Subcutaneous adipose tissue (tissue), 4 donors: ENCODE results near the gene DGKD. TPM values are rescaled to one million over a fixed set of nuclear protein-coding genes. Genes with fewer than 3 reads are reported as not detected.

ENCODE experiments used
- total RNA-seq, 4 donors: library from RNA; depleted of rRNA; stranded (reverse); fragments of >200 nt; gene quantifications; one replicate each; pipeline ENCODE4 v1.1.0, GENCODE V29; 2016
- TF ChIP-seq, protein P1 (sequence below): fragments of 450-650 bp; IDR thresholded peaks from one replicate; pipeline ENCODE4 v1.5.1; 2016; ENCODE audit warnings: low read depth, mild to moderate bottlenecking, control low read depth, antibody characterized with exemption, moderate library complexity

The DGKD gene
- total RNA-seq, 4 donors from 2014 or later, result 13.0 to 24.9 (median 17.8) TPM

DNA sequence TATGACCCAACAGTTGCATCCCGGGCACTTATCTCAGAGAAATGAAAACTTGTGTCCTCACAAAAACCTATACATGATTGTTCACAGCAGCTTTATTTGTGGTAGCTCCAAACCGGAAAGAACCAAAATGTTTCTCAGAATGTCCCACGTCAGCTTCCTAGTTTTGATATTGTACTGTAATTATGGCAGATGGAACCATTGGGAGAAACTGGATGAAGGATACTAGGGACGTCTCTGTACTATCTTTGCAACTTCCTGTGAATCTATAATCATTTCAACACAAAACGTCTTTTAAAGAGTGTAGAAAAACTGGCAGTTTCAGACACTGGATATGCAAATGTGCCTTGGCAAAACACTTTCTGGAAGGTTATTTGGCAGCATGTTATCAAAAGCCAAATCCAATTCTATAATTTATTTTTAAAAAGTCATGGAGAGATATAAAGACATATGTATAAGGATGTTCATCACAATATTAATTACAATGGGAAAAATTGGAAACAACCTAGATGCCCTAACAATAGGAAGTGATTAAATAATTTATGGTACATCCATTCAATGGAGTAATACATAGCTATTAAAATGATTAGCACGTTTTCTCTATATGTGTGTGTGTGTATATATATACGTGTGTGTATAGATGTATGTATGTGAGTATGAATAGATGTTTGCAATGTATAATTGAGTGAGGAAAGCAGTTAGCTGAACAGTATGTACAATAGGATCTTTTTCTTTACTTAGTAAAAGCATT is 36.9 kb upstream of the DGKD start:
- TF ChIP-seq, protein P1, sequence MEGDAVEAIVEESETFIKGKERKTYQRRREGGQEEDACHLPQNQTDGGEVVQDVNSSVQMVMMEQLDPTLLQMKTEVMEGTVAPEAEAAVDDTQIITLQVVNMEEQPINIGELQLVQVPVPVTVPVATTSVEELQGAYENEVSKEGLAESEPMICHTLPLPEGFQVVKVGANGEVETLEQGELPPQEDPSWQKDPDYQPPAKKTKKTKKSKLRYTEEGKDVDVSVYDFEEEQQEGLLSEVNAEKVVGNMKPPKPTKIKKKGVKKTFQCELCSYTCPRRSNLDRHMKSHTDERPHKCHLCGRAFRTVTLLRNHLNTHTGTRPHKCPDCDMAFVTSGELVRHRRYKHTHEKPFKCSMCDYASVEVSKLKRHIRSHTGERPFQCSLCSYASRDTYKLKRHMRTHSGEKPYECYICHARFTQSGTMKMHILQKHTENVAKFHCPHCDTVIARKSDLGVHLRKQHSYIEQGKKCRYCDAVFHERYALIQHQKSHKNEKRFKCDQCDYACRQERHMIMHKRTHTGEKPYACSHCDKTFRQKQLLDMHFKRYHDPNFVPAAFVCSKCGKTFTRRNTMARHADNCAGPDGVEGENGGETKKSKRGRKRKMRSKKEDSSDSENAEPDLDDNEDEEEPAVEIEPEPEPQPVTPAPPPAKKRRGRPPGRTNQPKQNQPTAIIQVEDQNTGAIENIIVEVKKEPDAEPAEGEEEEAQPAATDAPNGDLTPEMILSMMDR, result no peak

DNA sequence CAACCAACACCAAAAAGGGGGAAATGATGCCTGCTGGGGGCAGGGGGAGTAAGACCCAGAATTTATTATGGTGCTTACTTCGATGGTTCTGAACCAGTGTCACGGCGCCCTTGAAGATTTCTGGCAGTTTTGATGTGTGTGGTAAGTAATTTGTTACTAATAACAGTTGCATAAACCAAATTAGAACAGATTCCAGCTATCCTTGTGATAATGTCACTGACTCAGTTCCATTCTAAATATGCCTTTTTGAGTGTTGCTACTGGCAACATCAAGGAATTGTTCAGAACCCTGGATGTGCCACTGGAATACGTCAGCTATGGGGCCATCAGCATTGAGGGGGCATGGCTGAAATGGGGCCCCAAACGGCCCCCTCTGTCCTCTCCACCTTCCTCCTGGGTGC is 35.0 kb upstream of the DGKD start:
- TF ChIP-seq, protein P1, result no peak

DNA sequence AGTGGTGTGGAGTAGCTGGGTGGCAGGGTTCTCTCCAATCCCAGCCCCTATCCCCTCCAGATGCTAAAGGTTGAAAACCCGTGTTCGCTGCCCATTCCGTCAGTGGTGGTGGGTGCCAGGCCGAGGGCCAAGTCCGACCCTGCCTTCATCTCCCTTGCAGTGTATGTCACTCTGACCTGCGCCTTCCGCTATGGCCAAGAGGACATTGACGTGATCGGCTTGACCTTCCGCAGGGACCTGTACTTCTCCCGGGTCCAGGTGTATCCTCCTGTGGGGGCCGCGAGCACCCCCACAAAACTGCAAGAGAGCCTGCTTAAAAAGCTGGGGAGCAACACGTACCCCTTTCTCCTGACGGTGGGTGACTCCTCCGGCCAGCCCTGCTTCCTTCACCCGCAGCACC is 33.8 kb upstream of the DGKD start:
- TF ChIP-seq, protein P1, result no peak

DNA sequence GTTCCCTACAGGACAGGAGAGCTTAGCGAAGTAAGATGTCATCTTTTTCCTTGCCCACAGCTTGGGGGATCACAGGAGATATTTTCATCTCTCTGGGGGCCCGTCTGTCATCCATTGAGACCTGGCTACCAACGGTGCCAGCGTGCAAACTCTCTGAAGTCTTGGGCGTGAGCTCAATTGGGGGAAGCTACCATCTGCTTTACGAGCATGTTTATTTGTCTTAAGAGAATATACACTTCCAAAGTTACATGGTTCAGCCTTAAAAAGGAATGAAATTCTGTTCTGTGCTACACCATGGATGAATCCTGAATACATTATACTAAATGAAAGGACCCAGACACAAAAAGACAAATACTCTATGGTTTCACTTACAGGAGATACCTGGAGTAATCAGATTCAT is 33.1 kb upstream of the DGKD start:
- TF ChIP-seq, protein P1, result no peak

DNA sequence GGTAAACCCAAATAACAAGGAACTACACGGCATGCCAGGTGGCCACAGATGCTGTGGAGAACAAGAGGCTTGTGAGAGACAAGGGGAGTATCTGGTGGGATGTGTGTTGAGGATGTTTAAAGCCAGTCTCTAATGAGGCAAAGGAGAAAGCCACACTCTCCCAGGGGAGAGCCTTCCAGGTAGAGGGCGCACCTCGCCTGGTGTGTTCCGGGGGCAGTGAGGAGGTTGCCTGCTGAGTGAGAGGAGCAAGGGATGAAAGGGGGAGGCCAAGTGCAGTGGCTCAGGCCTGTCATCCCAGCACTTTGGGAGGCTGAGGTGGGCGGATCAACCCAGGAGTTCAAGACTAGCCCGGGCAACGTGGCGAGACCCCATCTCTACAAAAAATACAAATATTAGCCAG is 30.4 kb upstream of the DGKD start:
- TF ChIP-seq, protein P1, result no peak

DNA sequence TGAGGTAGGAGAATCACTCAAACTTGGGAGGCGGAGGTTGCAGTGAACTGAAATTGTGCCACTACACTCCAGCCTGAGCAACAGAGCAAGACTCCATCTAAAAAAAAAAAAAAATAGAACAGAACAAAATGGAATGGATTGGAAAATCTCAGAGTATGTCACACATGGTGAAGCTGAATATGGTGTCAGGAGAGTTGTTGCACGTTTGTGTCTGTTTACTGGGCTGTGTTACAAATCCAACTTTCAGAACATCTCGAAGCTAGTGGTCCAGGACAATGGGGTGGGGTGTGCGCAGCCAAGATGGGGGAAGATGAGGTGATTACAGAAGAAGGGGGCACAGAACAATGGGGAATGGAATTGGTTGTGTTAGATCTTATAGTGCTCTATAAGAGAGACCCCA is 29.0 kb upstream of the DGKD start:
- TF ChIP-seq, protein P1, result no peak

DNA sequence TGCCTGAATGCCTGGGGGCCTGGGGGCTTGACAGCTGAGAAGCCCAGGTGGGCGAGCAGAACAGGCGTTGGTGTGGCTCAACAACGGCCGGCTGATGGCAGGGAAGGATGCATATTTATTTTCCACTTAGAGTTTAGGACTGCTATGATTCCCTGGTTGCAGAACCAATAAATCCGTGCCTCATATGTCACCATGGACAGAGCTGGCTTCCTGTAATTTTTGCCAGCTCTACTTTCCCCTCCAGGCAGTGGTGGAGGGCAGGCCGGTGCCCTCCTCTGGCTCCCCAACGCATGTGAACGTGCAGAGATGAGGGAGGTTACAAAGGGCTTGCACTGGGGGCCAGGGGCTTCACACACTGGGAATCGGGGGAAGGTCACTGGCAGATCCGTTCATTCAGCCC is 28.5 kb upstream of the DGKD start:
- TF ChIP-seq, protein P1, result no peak
